SJSA1 (cell line): ENCODE measurements around the gene RNF214. TPM values are rescaled to one million over a fixed set of nuclear protein-coding genes. Genes with fewer than 3 reads are reported as not detected.
"Not testable (repeated sequence)": the region's sequence is repeated elsewhere in the genome, so short reads cannot be mapped to it uniquely, and the experiment has no call there.

Experiments used
- DNase-seq, 2 experiments: peaks; one replicate each; pipeline ENCODE4 v3.0.0-alpha.2; 2015 to 2020; ENCODE audit warnings: low spot score in 2 of 2, low read depth in 1 of 2
- H3K27ac ChIP-seq: fragments of 250-450 bp; sonication (Bioruptor Pico); 2 replicates; pipeline ENCODE4 v1.5.1; 2020; ENCODE audit warnings: mild to moderate bottlenecking, moderate library complexity
- H3K27me3 ChIP-seq: fragments of 250-450 bp; sonication (Bioruptor Pico); replicated peaks from 2 replicates; pipeline ENCODE4 v1.5.1; 2020; ENCODE audit warnings: mild to moderate bottlenecking, moderate library complexity
- H3K36me3 ChIP-seq: fragments of 250-450 bp; sonication (Bioruptor Pico); 2 replicates; pipeline ENCODE4 v1.5.1; 2020; ENCODE audit warnings: mild to moderate bottlenecking
- H3K4me1 ChIP-seq: fragments of 250-450 bp; sonication (Bioruptor Pico); replicated peaks from 2 replicates; pipeline ENCODE4 v1.6.1; 2021; ENCODE audit warnings: mild to moderate bottlenecking
- H3K4me3 ChIP-seq: fragments of 250-450 bp; sonication (Bioruptor Pico); 2 replicates; pipeline ENCODE4 v1.5.1; 2020; ENCODE audit warnings: mild to moderate bottlenecking
- H3K9me3 ChIP-seq: fragments of 250-450 bp; sonication (Bioruptor Pico); replicated peaks from 2 replicates; pipeline ENCODE4 v1.5.1; 2020; ENCODE audit warnings: mild to moderate bottlenecking
- total RNA-seq: library from RNA; depleted of rRNA; stranded (reverse); fragments of >200 nt; shearing (Covaris generic); gene quantifications from 2 replicates; pipeline ENCODE4 v1.2.3, GENCODE V29; 2014

RNF214 gene
- total RNA-seq, 1 experiment from 2014 or later: 5.0 TPM

DNA sequence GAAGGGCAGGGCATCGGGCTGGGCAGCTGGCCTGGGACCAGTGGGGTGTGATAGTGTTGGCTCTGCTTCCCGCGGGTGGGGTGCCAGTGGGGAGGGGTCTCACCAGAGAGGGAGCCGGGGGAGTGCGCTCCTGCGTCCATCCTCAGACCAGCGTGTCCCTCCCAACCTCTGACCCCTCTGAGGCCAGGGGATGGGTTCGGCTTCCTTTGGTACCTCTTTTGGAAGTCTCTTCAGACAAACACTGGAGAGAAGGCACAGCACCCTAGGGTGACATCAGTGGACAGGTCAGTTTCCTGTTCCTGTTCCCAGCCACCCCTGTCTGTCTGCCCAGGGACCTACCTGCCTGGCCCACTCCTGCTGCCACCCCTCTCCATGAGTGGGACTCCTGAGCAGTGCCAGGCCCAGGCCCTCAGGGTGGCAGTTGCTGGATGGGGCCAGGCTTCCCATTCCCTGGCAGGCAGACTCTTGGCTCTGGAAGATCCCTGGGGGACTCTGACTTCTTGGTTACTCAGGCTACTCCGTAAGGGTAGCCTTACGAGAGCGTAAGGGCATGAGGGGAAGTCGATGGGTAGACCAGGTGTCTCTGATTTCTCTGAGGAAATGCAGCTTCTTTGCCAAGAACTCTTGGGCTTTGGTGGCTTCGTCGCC is 30.7 kb upstream of the RNF214 start:
- Histone ChIP-seq H3K9me3 (no peaks in the 10 kb centered on the region), H3K4me3 (no peak overlapping the region), H3K36me3 (peaks cover 23% of the 10 kb centered on the region), H3K27me3 (no peaks in the 10 kb centered on the region), H3K27ac (no peak overlapping the region), H3K4me1 (peaks cover 32% of the 10 kb centered on the region)
- no peak for DNase-seq

DNA sequence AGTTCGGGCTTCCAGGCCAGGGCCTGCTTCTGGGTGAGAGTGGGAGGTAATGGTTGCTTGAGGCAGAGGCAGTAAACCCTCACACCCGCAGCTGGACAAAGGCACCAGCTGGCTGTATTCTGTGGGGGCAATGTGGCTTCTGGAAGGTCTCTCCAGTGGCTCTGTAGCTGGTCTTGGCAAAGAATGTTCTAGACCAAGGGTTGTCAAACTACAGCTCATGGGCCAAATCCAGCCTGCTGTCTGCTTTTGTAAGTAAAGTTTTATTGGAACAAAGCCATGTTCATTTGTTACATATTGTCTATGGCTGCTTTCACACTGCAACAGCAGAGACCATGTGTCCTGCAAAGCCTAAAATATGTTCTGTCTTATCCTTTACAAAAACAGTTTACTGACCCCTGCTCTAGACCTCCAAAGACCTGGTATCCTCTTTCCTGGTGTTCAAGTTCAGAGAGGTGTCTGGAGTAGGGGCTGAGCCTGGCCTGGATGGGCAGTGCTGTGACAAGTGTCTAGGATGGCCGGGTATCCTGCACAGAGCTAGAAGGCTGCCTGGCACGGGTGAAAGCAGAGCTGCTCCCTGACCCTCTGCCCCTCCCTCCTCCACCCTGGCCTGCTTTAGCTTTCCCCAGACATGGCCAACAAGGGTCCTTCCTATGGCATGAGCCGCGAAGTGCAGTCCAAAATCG is 29.9 kb upstream of the RNF214 start:
- H3K4me3 ChIP-seq: no peak overlapping the region
- peaks cover 23% of the 10 kb centered on the region for H3K36me3 ChIP-seq
- DNase-seq: no peak
- no peaks in the 10 kb centered on the region for H3K27me3 ChIP-seq
- peaks cover 32% of the 10 kb centered on the region for H3K4me1 ChIP-seq
- no peaks in the 10 kb centered on the region for H3K9me3 ChIP-seq
- no peak overlapping the region for H3K27ac ChIP-seq

DNA sequence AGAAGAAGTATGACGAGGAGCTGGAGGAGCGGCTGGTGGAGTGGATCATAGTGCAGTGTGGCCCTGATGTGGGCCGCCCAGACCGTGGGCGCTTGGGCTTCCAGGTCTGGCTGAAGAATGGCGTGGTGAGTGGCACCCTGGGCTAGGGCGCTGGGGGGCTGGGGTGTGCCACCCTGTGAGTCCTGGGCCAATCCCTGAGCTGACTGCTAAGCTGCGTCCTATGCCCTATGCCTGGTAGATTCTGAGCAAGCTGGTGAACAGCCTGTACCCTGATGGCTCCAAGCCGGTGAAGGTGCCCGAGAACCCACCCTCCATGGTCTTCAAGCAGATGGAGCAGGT is 29.4 kb upstream of the RNF214 start:
- H3K4me3 ChIP-seq: no peak overlapping the region
- no peak overlapping the region for H3K27ac ChIP-seq
- no peaks in the 10 kb centered on the region for H3K27me3 ChIP-seq
- no peak for DNase-seq
- H3K9me3 ChIP-seq: no peaks in the 10 kb centered on the region
- peaks cover 23% of the 10 kb centered on the region for H3K36me3 ChIP-seq
- peaks cover 30% of the 10 kb centered on the region for H3K4me1 ChIP-seq

DNA sequence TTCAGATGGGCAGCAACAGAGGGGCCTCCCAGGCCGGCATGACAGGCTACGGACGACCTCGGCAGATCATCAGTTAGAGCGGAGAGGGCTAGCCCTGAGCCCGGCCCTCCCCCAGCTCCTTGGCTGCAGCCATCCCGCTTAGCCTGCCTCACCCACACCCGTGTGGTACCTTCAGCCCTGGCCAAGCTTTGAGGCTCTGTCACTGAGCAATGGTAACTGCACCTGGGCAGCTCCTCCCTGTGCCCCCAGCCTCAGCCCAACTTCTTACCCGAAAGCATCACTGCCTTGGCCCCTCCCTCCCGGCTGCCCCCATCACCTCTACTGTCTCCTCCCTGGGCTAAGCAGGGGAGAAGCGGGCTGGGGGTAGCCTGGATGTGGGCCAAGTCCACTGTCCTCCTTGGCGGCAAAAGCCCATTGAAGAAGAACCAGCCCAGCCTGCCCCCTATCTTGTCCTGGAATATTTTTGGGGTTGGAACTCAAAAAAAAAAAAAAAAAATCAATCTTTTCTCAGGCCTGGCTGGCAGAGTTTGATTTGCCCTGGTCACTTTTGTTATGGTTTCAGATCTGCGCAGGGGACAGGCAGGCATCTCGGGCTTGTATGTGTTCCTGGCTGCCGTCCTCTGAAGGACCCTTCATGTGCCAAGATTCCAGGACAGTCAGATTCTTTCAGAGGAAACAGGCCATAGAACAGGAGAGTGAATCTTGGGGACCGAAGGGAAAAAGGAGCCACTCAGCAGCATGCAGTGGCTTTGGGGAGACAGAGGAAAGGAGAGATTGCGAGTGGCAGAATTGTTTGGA is 28.0 kb upstream of the RNF214 start:
- H3K4me3 ChIP-seq: no peak overlapping the region
- no peaks in the 10 kb centered on the region for H3K27me3 ChIP-seq
- H3K4me1 ChIP-seq: peaks cover 19% of the 10 kb centered on the region
- DNase-seq: no peak
- H3K9me3 ChIP-seq: no peaks in the 10 kb centered on the region
- H3K36me3 ChIP-seq: peaks cover 23% of the 10 kb centered on the region
- H3K27ac ChIP-seq: no peak overlapping the region

DNA sequence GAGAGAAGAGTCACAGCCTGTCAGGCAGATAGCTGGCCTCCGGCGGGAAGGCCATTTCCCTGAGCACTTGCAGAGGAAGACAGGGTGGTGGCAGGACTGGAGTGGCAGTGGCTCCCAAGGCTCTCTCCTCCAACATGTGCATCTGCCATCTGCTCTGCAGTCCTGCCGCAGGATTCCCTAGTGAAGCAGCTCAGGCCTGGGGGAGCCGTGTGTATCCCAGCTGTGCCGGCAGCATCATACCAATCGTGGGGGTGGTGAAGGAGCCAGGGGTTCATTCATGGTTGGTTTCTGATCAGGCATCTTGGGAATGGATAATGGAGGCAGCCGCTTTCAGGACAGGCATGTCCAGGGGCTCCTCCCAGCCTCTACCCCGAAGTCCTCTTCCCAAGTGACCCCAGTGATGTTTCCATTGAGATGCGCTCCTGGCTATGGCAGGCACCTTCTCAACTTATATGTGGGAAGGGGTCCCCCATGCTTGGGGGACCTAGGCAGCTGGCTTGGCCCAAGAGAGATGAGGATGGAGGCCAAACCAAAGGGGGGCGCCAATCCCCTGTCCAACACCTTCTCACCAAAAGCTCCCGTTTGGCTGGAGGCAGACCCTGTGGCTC is 27.2 kb upstream of the RNF214 start:
- Histone ChIP-seq H3K27me3 (no peaks in the 10 kb centered on the region), H3K27ac (no peak overlapping the region), H3K36me3 (peaks cover 21% of the 10 kb centered on the region), H3K9me3 (no peaks in the 10 kb centered on the region), H3K4me1 (peaks cover 12% of the 10 kb centered on the region), H3K4me3 (no peak overlapping the region)
- no peak for DNase-seq

DNA sequence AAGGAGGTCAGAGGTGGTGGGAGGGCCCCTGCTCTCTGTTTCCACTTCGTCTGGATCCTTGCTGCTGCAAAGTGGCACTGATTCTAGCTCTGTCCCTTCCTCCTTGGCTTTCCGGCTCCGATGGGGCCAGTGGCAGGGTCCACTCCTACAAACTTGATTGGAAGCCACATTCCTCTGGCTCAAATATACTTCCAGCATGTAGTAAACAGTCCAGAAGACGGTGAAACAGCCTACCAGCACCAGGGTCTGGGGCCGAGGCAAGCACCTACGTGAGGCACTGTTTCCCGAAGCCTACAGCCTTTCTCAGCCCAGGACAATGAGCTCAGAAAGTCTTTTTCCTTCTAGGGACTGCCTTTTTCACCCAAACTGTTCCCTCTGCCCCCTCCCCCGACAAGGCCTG is 26.4 kb upstream of the RNF214 start:
- H3K4me1 ChIP-seq: not testable (repeated sequence)

DNA sequence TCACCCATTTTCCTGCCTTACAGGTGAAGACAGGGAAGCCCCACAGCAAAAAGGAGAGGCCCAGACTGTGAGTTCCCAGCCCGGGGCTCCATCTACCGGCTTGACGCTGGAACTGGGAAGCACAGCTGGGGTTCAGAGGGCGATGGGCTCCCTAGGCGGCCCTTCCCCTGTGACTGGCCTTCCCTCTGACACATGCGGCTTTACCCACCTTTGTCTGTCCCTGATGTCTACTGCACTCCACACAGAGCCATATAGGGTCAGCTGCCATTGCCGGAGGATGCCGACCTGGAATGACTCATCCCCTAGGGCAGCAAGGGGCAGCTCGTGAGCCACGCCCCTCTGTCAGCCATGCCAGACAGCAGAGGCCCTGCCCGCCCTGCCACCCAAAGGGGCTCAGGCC is 25.6 kb upstream of the RNF214 start:
- H3K27ac ChIP-seq, DNase-seq, H3K4me1 ChIP-seq, H3K9me3 ChIP-seq, H3K4me3 ChIP-seq, H3K27me3 ChIP-seq: not testable (repeated sequence)
- H3K36me3 ChIP-seq: peaks cover 21% of the 10 kb centered on the region

More for the DNA sequence above, 26.4 kb upstream of the RNF214 start:
- H3K4me3 ChIP-seq, H3K27ac ChIP-seq, DNase-seq, H3K27me3 ChIP-seq, H3K9me3 ChIP-seq: not testable (repeated sequence)
- peaks cover 21% of the 10 kb centered on the region for H3K36me3 ChIP-seq

DNA sequence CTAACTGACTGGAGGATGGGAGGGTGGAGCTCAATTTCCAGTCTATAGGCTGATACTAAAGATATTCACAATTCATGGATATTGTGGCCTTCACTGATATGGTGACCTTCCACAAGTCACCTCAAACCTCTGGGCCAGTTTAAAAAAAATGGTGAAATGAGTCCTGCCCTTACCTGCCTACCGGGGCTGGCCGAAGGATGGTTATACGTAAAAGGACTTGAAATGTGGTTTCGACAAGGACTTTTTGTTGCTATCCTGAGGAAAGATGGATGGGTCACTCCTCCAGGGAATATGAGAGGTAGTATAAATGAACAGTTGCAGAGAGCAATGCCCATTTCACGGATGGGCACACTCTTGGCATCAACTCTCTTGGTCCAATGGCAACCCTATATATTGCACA is 25.0 kb upstream of the RNF214 start:
- not testable (repeated sequence) for DNase-seq, H3K4me1 ChIP-seq, H3K27ac ChIP-seq, H3K4me3 ChIP-seq, H3K27me3 ChIP-seq, H3K9me3 ChIP-seq
- peaks cover 21% of the 10 kb centered on the region for H3K36me3 ChIP-seq

DNA sequence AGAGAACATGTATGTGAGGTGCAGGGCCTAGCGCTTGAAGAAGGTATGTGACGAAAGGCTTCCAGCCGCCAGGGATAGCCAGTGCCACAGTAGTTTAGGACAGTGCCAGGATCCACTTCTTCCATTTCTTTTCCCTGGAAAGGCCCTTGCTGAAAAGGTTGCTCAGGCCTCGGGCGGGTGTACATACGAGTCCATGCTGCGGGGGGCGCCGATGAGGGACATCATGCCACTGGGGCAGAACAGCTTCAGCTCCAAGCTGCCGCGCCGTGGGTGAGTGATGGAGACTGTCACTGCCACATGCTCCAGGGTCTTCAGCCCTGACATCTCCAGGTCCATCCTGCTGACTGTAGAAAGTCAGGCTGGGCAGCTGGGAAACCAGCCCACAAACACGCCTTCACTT is 23.8 kb upstream of the RNF214 start:
- not testable (repeated sequence) for DNase-seq, H3K27me3 ChIP-seq, H3K4me1 ChIP-seq, H3K4me3 ChIP-seq, H3K9me3 ChIP-seq, H3K27ac ChIP-seq
- H3K36me3 ChIP-seq: peaks cover 11% of the 10 kb centered on the region

DNA sequence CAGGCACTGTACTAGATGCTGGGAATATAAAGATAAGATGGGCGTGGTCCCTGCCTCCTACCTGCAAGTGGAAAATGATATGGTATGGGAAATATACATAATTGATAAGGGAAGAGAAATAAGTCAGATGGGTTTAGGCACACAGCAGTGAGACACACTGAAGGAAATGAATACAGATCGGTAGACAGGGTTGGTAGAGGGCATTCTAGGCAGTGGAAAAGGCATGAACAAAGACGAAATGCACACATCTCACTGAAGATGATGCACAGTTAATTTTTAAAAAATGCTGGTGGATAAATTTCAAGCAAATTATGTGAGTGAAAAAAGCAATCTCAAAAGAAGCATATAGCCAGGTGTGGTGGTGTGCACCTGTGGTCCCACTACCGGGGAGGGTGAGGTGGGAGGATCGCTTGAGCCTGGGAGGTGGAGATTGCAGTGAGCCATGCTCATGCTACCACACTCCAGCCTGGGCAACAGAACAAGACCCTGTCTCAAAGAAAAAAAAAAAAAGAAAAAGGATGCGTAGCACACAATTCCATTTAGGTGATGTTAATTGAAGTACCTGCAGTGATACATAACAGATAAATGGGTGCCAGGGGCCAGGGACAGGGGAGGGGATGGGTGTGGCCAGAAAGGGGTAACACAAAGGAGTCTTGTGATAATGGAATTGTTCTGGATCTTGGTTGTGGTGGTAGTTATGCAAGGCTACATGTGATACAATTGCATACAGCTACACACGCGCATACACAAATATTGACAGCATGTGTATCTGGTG is 22.9 kb upstream of the RNF214 start:
- not testable (repeated sequence) for H3K36me3 ChIP-seq, H3K4me1 ChIP-seq, H3K4me3 ChIP-seq, H3K9me3 ChIP-seq, H3K27ac ChIP-seq, DNase-seq, H3K27me3 ChIP-seq

DNA sequence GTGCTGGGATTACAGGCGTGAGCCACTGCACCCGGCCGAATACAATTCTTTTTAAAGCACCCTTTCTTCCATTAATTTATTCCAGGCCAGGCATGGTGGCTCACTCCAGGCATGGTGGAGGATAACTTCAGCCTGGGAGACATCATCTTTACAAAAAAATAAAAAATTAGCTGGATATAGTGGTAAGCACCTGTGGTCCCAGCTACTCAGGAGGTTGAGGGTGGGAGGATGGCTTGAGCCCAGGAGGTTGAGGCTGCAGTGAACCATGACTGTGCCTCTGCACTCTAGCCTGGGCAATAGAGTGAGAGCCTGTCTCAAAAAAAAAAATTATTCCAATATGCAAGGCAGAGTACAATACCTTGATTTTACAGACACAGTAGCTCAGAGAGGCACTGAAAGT is 21.9 kb upstream of the RNF214 start:
- H3K27ac ChIP-seq: no peak overlapping the region
- 0 out of 2 replicates have a peak, but pooled peaks cover under 1% of the 10 kb centered on the region for H3K36me3 ChIP-seq
- H3K9me3 ChIP-seq: no peaks in the 10 kb centered on the region
- no peaks in the 10 kb centered on the region for H3K4me1 ChIP-seq
- DNase-seq: no peak
- no peak overlapping the region for H3K4me3 ChIP-seq
- no peaks in the 10 kb centered on the region for H3K27me3 ChIP-seq

DNA sequence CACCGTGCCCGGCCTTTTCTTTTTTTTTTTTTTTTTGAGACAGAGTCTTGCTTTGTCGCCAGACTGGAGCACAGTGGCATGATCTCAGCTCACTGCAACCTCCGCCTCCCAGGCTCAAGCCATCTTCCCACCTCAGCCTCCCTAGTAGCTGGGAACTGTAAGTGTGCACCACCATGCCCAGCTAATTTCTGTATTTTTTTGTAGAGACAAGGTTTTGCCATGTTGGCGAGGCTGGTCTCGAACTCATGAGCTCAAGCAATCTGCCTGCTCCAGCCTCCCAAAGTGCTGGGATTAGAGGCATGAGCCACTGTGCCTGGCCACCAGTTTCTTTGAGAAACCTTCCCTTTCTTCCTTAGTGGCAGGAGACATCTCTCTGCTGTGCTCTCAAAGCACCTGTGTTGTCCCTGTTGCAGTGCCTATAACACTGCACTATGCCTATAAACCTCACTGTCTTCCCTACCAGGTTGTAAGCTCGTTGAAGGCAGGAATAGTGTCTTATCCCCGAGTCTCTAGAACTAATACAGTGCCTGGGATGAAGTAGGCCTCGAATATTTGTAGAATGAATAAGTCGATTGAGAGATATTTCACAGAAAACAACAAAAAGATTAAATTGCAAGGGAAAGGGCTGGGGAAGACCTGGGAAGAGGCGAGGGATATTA is 19.6 kb upstream of the RNF214 start:
- no peak for DNase-seq
- Histone ChIP-seq H3K4me1 (no peaks in the 10 kb centered on the region), H3K36me3 (no peaks in the 10 kb centered on the region), H3K9me3 (no peaks in the 10 kb centered on the region), H3K27me3 (no peaks in the 10 kb centered on the region), H3K27ac (no peak overlapping the region), H3K4me3 (no peak overlapping the region)
